Activated CD8-positive, alpha-beta memory T cell treated with anti-CD3 and anti-CD28 coated beads for 1 hour (primary cell): ENCODE measurements around the gene COX19.
A peak's percentile ranks its signal among the peaks of the same experiment; 100 is the strongest.
"Not testable (repeated sequence)": the region's sequence is repeated elsewhere in the genome, so short reads cannot be mapped to it uniquely, and the experiment has no call there.

Source experiments
- DNase-seq, 2 donors: peaks; one replicate each; pipeline ENCODE4 v3.0.0-alpha.2; 2020; ENCODE audit warnings: low read depth in 1 of 2; ENCODE audit errors: extremely low read depth in 1 of 2

Gene COX19

GRCh38 chr7:927031-927671 is 48.2 kb downstream of the COX19 start:
- no peak for DNase-seq

DNA sequence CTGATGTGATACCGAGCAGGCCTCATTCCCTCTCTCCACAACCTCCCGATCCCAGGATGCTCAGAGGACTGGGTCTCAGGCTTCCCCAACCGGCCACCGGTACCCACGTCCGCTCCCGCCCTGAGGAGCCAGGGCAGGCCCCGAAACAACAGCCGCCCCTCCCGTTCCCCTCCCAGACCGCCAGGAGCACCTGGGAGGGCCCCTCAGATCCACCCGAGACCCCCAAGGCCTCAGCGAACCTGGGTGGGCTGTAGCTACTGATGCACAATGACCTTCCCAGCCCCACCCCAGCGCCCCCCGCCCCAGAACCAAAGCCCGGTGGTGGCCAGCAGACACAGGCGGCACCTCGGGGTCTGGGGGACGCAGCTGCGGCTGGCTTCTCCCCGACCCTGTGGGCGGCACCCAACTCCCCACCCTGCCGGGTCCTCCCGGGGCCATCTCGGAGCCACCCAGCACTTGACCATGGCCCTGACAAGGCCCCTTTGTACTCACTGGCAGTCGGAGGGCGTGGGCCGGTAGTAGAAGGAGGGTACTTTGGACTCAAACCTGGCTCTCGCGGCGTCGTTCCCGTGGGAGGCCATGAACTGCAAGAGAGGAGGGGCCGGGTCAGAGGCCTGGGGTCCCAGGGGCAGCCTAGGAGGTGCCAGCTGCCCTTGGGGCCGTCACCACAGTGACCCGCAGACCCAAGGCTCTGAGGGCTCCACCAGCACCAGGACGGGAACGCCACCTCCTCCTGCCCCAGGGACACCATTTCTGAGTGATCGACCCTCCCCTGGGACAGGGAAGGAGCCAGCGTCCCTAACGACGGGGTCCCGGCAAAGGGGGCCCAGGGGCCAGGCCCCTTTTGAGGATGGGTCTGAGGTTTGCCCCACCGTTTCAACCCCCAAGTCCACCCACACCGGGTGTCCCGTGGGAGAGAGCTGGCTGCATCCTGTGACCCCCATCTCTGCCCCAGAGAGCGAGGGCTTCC is 49.0 kb downstream of the COX19 start:
- no peak for DNase-seq

GRCh38 chr7:925601-926000 is 49.7 kb downstream of the COX19 start:
- DNase-seq, result peak; percentile 61 to 91

GRCh38 chr7:924541-925231 is 50.7 kb downstream of the COX19 start:
- peak in 1 of 2 donors; percentile 34 for DNase-seq

GRCh38 chr7:924042-924441 is 51.3 kb downstream of the COX19 start:
- not testable (repeated sequence) for DNase-seq

- peak; percentile 82 to 87 for DNase-seq
Observed at GRCh38 chr7:923108-924041, 52.0 kb downstream of the COX19 start.

DNA sequence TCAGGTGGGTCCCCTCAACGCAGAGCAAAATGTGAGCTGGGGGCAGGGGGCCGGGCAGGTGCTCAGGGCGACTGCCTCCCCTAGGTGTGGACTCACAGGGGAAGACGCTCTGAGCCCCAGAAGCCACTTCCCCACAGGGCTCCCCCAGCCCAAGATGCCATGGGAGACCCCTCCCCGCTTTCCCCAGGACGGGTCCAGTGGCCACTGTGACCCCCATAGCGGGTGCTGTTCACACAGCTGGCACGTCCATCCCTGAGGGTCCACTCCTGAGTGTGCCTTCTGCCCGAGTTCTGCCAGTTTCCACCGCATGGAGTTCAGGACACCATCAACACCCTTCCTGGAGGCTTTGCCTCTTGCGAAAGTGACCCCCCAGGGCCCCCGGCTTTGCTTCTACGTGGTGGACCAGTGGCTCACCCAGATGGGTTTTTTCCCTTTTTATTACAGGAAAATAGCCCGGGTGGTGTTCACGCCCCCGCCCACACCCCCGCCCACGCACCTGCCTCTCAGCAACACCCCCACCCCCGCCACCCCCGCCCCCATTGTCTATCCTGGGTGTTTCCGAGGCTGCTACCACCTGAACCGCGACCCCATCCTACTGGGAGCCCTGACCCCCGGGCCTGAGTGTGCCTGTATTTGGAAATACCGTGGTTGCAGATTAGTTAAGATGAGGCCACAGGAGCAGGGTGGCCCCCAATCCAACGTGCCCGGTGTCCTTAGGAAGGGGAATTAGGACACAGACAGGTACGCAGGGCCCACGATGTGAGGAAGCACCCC is 52.8 kb downstream of the COX19 start:
- DNase-seq, result peak; percentile 32 to 39

- no peak for DNase-seq
Observed at GRCh38 chr7:921581-922333, 53.6 kb downstream of the COX19 start.

GRCh38 chr7:921071-921461 is 54.3 kb downstream of the COX19 start:
- DNase-seq, result no peak

DNA sequence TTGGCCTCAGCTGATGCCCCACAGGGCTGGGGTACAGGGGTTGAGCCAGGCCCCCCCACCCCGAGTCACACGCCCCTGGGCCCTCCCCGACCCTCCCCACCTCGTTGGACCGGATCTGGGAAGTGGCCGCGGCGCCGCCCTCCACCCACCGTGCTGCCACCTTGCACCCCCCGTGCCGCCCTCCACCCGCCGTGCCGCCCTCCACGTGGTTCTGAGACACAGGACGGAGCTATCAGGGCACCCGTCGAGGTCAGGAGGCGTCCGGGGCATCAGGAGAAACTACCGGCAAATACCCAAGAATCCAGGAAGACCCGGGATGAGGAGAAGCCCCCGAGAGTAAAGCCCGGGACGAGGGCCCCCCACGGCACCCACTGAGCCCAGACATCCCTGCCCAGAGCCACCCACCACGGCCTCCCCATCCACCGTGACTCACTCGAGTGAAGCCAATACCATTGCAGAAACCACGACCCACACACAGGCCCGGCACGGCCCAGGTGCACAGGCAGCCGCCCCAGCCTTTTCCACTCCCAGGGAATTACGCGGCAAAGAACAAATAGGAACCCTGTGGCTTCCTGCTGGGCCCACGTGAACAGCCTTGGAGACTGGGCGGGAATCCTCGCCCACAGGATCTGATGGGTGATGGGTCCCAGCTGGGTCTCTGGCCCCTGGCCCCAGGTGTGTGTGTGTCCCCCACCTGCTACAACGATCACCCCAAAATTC is 54.8 kb downstream of the COX19 start:
- no peak for DNase-seq

- DNase-seq, result no peak
Observed at GRCh38 chr7:919924-920341, 55.4 kb downstream of the COX19 start.

GRCh38 chr7:919114-919442 is 56.3 kb downstream of the COX19 start:
- no peak for DNase-seq

- DNase-seq, result no peak
Observed at GRCh38 chr7:918441-919113, 56.8 kb downstream of the COX19 start.

GRCh38 chr7:918118-918425 is 57.3 kb downstream of the COX19 start:
- DNase-seq, result no peak

- no peak for DNase-seq
Observed at GRCh38 chr7:917255-918117, 57.9 kb downstream of the COX19 start.

DNA sequence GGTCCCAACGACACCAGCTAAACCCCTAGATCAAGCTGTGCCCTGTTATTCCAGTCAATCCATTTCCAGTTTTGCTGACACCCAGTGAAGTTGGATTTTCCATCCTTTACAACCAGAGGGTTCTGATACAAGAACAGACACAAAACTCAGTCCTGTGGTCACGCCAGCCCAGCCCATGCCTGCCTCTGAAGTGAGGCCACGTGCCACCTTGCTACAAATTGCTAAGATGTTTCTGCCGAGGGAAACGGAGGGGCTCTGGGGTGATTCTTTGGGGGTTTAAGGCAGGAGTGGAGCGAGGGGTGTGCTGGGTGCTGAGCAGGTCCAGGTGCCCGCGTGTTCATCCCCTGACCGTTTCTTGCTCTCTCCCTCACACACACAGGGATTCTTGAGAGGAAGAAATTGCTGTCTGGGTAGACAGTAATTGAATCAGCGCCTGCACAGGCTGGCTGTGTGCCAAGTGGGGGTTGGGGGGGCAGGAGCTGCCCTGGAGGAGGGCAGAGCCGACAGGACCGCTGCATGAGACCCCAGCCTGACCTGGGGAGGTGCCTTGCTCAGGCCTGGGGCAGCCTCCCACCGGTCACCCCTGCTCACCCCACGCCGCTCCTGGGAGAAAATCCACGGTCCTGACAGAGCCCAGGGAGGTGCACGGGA is 58.9 kb downstream of the COX19 start:
- no peak for DNase-seq
